Breast epithelium (tissue), 3 donors: ENCODE results near the gene TSR3.

Source experiments
- CTCF ChIP-seq, 3 donors: fragments of 450-650 bp; IDR thresholded peaks; one replicate each; pipeline ENCODE4 v1.5.1; 2016 to 2017; ENCODE audit warnings: antibody characterized with exemption in 3 of 3, mild to moderate bottlenecking in 3 of 3, moderate library complexity in 3 of 3
- POLR2A ChIP-seq: fragments of 450-650 bp; IDR thresholded peaks from one replicate; pipeline ENCODE4 v1.6.1; 2016; ENCODE audit warnings: antibody characterized with exemption, mild to moderate bottlenecking, moderate library complexity
- POLR2AphosphoS5 ChIP-seq, 3 donors: sonication (generic); formaldehyde crosslinking; IDR thresholded peaks; one replicate each; pipeline ENCODE4 v1.6.1; 2017; ENCODE audit warnings: antibody characterized with exemption in 3 of 3

GRCh38 chr16:1351582-1352362, at the start of gene TSR3, which contains the start of gene GNPTG:
- TF ChIP-seq POLR2A: no peak
- TF ChIP-seq CTCF (IDR thresholded peaks at IDR 0.05): peak in 1 of 3 donors; percentile 11
- TF ChIP-seq POLR2AphosphoS5 (IDR thresholded peaks at IDR 0.05): peak; percentile 96 to 98 (median 96)
